Peyer's patch (tissue), 4 donors: ENCODE results near the gene CLIC1. TPM values are rescaled to one million over a fixed set of nuclear protein-coding genes. Genes with fewer than 3 reads are reported as not detected.

ENCODE experiments used
- DNase-seq, 3 donors: peaks; one replicate each; pipeline ENCODE4 v3.0.0-alpha.2; 2017 to 2019
- H3K27ac ChIP-seq, 4 donors: fragments of 200-600 bp; sonication (generic); one replicate each; pipeline ENCODE4 v1.5.1; 2016 to 2019
- H3K27me3 ChIP-seq, 2 donors: fragments of 200-600 bp; sonication (generic); one replicate each; pipeline ENCODE4 v1.5.1; 2019
- H3K36me3 ChIP-seq, 3 donors: fragments of 200-600 bp; sonication (generic); one replicate each; pipeline ENCODE4 v1.5.1; 2016 to 2019
- H3K4me1 ChIP-seq, 4 donors: fragments of 200-600 bp; sonication (generic); one replicate each; pipeline ENCODE4 v1.5.1; 2016 to 2019
- H3K4me3 ChIP-seq, 4 donors: fragments of 200-600 bp; sonication (generic); 1 replicate in 3 of 4; 2 replicates in 1 of 4; pipeline ENCODE4 v1.5.1; 2016 to 2019; ENCODE audit warnings: mild to moderate bottlenecking in 1 of 4
- H3K9me3 ChIP-seq, 4 donors: fragments of 200-600 bp; sonication (generic); one replicate each; pipeline ENCODE4 v1.5.1; 2016 to 2019; ENCODE audit warnings: mild to moderate bottlenecking in 1 of 4
- POLR2A ChIP-seq, 2 donors: fragments of 450-650 bp; IDR thresholded peaks; one replicate each; pipeline ENCODE4 v1.5.1; 2017; ENCODE audit warnings: antibody characterized with exemption in 2 of 2, mild to moderate bottlenecking in 2 of 2, moderate library complexity in 2 of 2
- total RNA-seq, 4 donors: library from RNA; depleted of rRNA; stranded (reverse); fragments of >200 nt; gene quantifications; one replicate each; pipeline ENCODE4 v1.1.0, GENCODE V29; 2016
- TF ChIP-seq, protein P1 (sequence below), 6 experiments: fragments of 450-650 bp in 4 of 6; fragments of 200-600 bp in 2 of 6; sonication (generic) in 1 of 6; IDR thresholded peaks; one replicate each; pipeline ENCODE4 v1.5.1; 2017 to 2019; ENCODE audit warnings: antibody characterized with exemption in 6 of 6, mild to moderate bottlenecking in 3 of 6, moderate library complexity in 1 of 6

CLIC1 gene
- total RNA-seq, 4 donors from 2014 or later, result 207 to 307 (median 270) TPM

DNA sequence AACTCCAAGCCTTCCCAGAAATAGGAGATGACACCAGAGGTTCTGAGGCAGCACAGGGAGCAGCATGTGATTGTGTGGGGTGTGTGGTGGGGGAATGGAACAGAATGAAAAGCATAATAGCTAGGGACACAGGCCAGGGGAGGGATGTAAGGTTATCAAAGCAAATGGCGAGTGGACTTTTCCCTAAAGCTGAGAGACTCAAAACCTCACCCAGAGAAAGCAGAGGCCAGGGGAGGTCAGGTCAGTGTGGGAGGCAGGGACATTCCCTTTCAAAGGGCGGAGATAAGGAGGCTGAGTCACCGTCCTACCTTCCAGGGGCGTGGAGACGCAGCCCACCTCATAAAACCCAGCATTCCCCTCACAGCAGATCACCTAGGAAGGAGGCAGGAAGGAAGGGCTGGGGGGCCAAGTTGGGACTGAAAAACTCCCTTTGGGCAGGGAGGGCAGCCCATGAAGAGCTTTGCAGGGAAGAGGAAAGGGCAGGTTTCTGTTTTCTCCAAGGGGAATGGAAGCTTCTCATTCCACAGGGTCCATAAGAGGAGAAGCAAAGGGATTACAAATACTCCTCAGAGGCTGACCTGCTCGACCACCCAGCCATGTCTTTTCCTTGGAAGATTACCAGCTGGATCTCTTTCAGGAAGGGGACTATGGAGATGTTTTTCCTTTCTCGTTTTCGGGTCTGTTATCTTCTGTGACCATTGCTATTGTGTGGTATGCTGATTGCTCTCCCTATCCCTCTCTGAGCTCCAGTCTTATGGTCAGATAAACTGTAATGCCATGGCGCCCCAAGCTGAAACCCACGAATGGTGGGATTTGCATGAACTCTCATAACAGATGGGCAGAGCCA, 45.9 kb downstream of the CLIC1 start:
- H3K9me3 ChIP-seq, result no peaks in the 10 kb centered on the region

DNA sequence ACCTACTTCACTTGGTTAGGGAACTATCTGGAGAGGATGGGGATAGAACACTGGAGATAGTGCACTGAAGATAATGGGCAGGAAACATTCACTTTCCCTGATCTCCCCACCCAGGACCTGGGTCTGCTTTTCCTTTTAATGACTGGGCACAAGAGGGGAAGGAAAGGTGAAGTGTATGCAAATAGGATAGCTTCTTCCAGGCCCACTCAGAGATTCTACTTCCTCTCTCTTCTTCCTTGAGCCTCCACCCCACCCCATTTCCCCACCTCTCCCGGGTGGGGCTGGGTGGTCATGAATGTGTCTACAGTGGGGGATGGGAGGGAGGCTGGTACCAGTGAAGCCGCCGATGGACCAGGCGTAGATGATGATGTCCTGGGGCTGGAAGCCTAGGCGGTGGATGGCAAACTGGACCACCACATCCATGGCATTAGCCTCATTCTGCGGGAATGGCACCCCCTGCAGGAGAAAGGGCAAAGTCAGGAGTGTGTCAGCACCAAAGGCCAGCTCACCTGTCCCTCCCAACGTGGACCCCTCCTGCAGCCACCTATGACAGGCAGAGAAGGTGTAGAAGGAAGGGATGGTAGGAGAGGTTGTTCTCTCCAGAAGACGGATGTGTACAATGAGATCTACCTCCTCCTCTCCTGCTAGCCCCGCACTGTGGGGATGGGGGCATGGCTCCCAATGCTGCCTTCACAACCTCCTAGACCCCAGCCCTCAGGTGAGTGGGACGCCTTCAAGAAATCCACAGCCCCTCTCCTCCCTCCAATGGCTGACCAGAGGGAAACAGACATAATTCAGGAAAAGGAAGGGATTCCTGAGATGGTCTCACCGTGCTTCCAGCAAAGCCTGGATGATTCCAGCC, 46.9 kb downstream of the CLIC1 start:
- peak overlapping the region in 2 of 4 donors; percentile 70 to 77 for H3K27ac ChIP-seq
- no peak for DNase-seq

More for the DNA sequence above, 45.9 kb downstream of the CLIC1 start:
- Histone ChIP-seq H3K4me3 (no peak overlapping the region), H3K27me3 (no peaks in the 10 kb centered on the region), H3K27ac (peak overlapping the region in 3 of 4 donors; percentile 55 to 77 (median 70)), H3K36me3 (peaks cover 0 to 99% (median 0%) of the 10 kb centered on the region in 3 donors), H3K4me1 (peaks cover 0 to 5% (median 0%) of the 10 kb centered on the region in 4 donors)
- TF ChIP-seq, protein P1, sequence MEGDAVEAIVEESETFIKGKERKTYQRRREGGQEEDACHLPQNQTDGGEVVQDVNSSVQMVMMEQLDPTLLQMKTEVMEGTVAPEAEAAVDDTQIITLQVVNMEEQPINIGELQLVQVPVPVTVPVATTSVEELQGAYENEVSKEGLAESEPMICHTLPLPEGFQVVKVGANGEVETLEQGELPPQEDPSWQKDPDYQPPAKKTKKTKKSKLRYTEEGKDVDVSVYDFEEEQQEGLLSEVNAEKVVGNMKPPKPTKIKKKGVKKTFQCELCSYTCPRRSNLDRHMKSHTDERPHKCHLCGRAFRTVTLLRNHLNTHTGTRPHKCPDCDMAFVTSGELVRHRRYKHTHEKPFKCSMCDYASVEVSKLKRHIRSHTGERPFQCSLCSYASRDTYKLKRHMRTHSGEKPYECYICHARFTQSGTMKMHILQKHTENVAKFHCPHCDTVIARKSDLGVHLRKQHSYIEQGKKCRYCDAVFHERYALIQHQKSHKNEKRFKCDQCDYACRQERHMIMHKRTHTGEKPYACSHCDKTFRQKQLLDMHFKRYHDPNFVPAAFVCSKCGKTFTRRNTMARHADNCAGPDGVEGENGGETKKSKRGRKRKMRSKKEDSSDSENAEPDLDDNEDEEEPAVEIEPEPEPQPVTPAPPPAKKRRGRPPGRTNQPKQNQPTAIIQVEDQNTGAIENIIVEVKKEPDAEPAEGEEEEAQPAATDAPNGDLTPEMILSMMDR (IDR thresholded peaks at IDR 0.05), result no peak
- TF ChIP-seq POLR2A (IDR thresholded peaks at IDR 0.05), result no peak
- peak in 2 of 3 donors; percentile 72 to 75 for DNase-seq

DNA sequence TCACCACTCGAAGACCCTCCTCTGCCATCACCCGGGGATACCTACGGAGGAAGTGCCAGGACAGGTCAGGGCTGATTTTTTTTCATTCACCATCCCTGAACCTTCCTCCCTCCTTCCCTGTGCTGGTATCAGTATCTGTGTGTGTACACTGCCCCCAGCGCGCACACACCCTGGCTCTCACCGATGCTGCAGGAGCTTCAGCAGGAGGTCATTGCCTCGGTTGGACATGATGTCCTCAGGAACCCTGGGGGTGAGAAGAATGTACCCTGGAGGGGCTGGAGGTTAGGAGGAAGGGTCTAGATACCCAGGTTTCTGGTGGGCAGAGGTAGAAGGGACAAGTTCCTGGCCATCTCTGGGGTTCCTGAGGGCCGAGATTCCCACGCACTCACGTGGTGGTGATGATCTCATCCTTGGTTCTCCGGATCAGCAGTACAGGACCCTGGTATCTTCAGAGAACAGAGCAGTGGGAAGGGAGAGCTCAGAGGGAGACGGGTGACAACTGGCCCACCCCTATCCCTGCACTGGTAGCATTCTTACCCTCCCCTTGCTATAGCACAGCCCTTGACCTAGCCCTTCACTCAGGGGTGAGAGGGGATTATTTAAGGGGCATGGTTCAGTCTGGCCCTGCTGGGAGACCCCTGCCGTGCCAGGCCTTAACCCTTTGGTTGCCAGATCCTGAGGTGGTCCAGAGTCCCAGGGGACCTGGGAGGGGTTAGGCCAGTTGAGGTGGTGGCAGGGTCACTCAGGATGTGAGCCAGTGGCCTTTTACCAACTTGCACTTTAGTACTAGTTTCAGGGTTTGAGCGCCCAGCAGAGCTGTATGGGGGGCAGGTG, 48.3 kb downstream of the CLIC1 start:
- no peak for TF ChIP-seq POLR2A (IDR thresholded peaks at IDR 0.05)
- TF ChIP-seq, protein P1 (IDR thresholded peaks at IDR 0.05), result no peak
- Histone ChIP-seq H3K27ac (no peak overlapping the region), H3K9me3 (no peaks in the 10 kb centered on the region), H3K36me3 (peaks cover 0 to 75% (median 0%) of the 10 kb centered on the region in 3 donors), H3K27me3 (no peaks in the 10 kb centered on the region), H3K4me3 (no peak overlapping the region), H3K4me1 (peaks cover 0 to 5% (median 0%) of the 10 kb centered on the region in 4 donors)
- no peak for DNase-seq

More for the DNA sequence above, 46.9 kb downstream of the CLIC1 start:
- H3K27me3 ChIP-seq, result no peaks in the 10 kb centered on the region
- TF ChIP-seq, protein P1 (IDR thresholded peaks at IDR 0.05), result peak in 3 of 6 experiments; percentile 18 to 39 (median 26)
- no peak for TF ChIP-seq POLR2A (IDR thresholded peaks at IDR 0.05)
- H3K36me3 ChIP-seq, result peaks cover 0 to 89% (median 0%) of the 10 kb centered on the region in 3 donors
- no peaks in the 10 kb centered on the region for H3K9me3 ChIP-seq
- H3K4me3 ChIP-seq, result no peak overlapping the region
- peaks cover 0 to 5% (median 0%) of the 10 kb centered on the region in 4 donors for H3K4me1 ChIP-seq

DNA sequence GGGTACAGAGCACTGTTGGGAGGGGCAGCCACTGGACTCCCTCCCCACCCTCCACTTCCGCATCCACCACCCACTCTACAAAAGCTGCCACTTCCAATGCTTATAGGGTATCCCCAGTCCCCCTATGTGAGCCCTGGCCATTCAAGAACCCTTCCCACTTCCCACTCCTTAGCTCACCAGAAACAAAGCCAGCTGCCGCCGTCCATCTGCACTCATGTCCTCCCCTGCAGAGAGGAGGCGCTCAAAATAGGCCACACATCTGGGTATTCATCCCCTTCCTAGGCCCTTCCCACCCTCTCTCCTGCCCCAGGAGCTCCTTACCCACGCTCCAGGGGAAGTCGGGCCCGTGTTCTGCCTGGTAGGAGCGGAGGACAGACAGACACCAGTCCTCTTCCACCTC, 49.0 kb downstream of the CLIC1 start:
- Histone ChIP-seq H3K9me3 (no peaks in the 10 kb centered on the region), H3K36me3 (peaks cover 0 to 68% (median 0%) of the 10 kb centered on the region in 3 donors), H3K27me3 (no peaks in the 10 kb centered on the region), H3K4me3 (no peak overlapping the region), H3K27ac (no peak overlapping the region), H3K4me1 (peaks cover 0 to 8% (median 0%) of the 10 kb centered on the region in 4 donors)
- DNase-seq, result no peak
- TF ChIP-seq POLR2A (IDR thresholded peaks at IDR 0.05), result no peak
- TF ChIP-seq, protein P1 (IDR thresholded peaks at IDR 0.05), result no peak

DNA sequence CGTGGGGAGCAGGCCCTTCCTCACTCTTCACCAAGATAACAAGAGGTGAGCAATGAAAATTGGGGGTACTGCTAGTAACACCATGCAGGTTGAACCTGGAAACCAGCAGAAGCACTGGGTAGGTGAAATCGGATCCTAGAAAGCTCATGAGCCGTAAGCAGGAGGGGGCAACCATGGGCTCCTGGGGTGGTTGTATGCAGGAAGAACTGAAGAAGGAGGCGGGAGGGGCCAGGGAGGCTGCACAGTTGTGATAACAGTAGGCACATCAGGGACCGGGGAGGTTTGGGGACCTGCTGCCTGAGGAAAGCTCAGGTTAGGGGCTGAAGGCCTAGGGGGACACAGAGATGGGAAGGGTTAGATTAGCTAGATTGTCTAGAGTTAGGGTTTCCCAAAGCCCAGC, 49.8 kb downstream of the CLIC1 start:
- Histone ChIP-seq H3K4me3 (no peak overlapping the region), H3K36me3 (peaks cover 0 to 59% (median 0%) of the 10 kb centered on the region in 3 donors), H3K4me1 (peaks cover 0 to 16% (median under 1%) of the 10 kb centered on the region in 4 donors), H3K27me3 (no peaks in the 10 kb centered on the region), H3K27ac (no peak overlapping the region), H3K9me3 (no peaks in the 10 kb centered on the region)
- no peak for DNase-seq
- TF ChIP-seq, protein P1 (IDR thresholded peaks at IDR 0.05), result no peak
- no peak for TF ChIP-seq POLR2A (IDR thresholded peaks at IDR 0.05)
